OCI-LY7 (cell line): ENCODE results near the gene SPSB2.

ENCODE experiments used
- CTCF ChIP-seq: fragments of 200-600 bp; sonication (generic); conservative IDR thresholded peaks from 2 replicates; pipeline ENCODE4 v1.5.1; 2014; ENCODE audit warnings: mild to moderate bottlenecking, antibody characterized with exemption, low read length, moderate library complexity, mixed read lengths
- EZH2phosphoT487 ChIP-seq: fragments of 200-600 bp; sonication (generic); IDR thresholded peaks from 2 replicates; pipeline ENCODE4 v1.6.1; 2018; ENCODE audit warnings: low read depth, borderline replicate concordance, mild to moderate bottlenecking, mixed run types, antibody characterized with exemption, low read length, moderate library complexity, mixed read lengths

GRCh38 chr12:6866163-6866919 lies 6.8 kb downstream of the SPSB2 start:
- TF ChIP-seq CTCF (no peak), EZH2phosphoT487 (no peak)
